KMS-11 (cell line): ENCODE results near the gene AXDND1.

Experiments used
- H2AFZ ChIP-seq: fragments of 200-600 bp; sonication (generic); 2 replicates; pipeline ENCODE4 v1.6.1; 2016; ENCODE audit warnings: antibody characterized with exemption, mixed run types, low read depth
- H3K27ac ChIP-seq: fragments of 200-600 bp; sonication (generic); 2 replicates; pipeline ENCODE4 v1.6.1; 2016; ENCODE audit warnings: mild to moderate bottlenecking, mixed run types
- H3K27me3 ChIP-seq: fragments of 200-600 bp; sonication (generic); 2 replicates; pipeline ENCODE4 v1.6.1; 2017; ENCODE audit warnings: mild to moderate bottlenecking, low read depth, mixed run types, moderate library complexity; ENCODE audit not compliant: insufficient read depth
- H3K36me3 ChIP-seq: fragments of 200-600 bp; sonication (generic); 2 replicates; pipeline ENCODE4 v1.6.1; 2017; ENCODE audit warnings: mild to moderate bottlenecking, mixed run types; ENCODE audit not compliant: insufficient read depth
- H3K4me1 ChIP-seq: fragments of 200-600 bp; sonication (generic); 2 replicates; pipeline ENCODE4 v1.6.1; 2016; ENCODE audit warnings: mild to moderate bottlenecking, low read depth, mixed run types; ENCODE audit not compliant: poor library complexity, severe bottlenecking
- H3K4me2 ChIP-seq: fragments of 200-600 bp; sonication (generic); 2 replicates; pipeline ENCODE4 v1.7.0; 2016; ENCODE audit warnings: mild to moderate bottlenecking, mixed run types
- H3K4me3 ChIP-seq: fragments of 200-600 bp; sonication (generic); IDR thresholded peaks from 2 replicates; pipeline ENCODE4 v1.6.1; 2017; ENCODE audit warnings: low read depth, low read length, mixed read lengths; ENCODE audit not compliant: insufficient read depth
- H3K79me2 ChIP-seq: fragments of 200-600 bp; sonication (generic); 2 replicates; pipeline ENCODE4 v1.6.1; 2016; ENCODE audit warnings: low read depth, mixed run types; ENCODE audit not compliant: insufficient read depth
- H3K9ac ChIP-seq: fragments of 200-600 bp; sonication (generic); 2 replicates; pipeline ENCODE4 v1.6.1; 2016; ENCODE audit warnings: mild to moderate bottlenecking, mixed run types
- H4K20me1 ChIP-seq: fragments of 200-600 bp; sonication (generic); 2 replicates; pipeline ENCODE4 v1.6.1; 2016; ENCODE audit warnings: mild to moderate bottlenecking, mixed run types; ENCODE audit not compliant: insufficient read depth
- CTCF ChIP-seq: fragments of 200-600 bp; sonication (generic); conservative IDR thresholded peaks from 2 replicates; pipeline ENCODE4 v1.6.1; 2017; ENCODE audit warnings: low read depth, mild to moderate bottlenecking, antibody characterized with exemption, low read length, moderate library complexity, mixed read lengths

The AXDND1 gene

GRCh38 chr1:179493323-179493722 lies 127.6 kb downstream of the AXDND1 start:
- H3K79me2 ChIP-seq: no peaks in the 10 kb centered on the region
- no peak overlapping the region for H3K4me3 ChIP-seq
- H3K27ac ChIP-seq: no peak overlapping the region
- H3K4me2 ChIP-seq: no peak overlapping the region
- no peak for TF ChIP-seq CTCF
- H3K9ac ChIP-seq: no peak overlapping the region
- H3K36me3 ChIP-seq: no peaks in the 10 kb centered on the region
- no peaks in the 10 kb centered on the region for H3K4me1 ChIP-seq
- no peak overlapping the region for H2AFZ ChIP-seq
- no peaks in the 10 kb centered on the region for H3K27me3 ChIP-seq
- H4K20me1 ChIP-seq: no peaks in the 10 kb centered on the region

- H4K20me1 ChIP-seq: no peaks in the 10 kb centered on the region
- H3K27ac ChIP-seq: no peak overlapping the region
- no peak overlapping the region for H3K4me3 ChIP-seq
- H2AFZ ChIP-seq: no peak overlapping the region
- TF ChIP-seq CTCF: no peak
- no peaks in the 10 kb centered on the region for H3K36me3 ChIP-seq
- no peaks in the 10 kb centered on the region for H3K79me2 ChIP-seq
- H3K27me3 ChIP-seq: no peaks in the 10 kb centered on the region
- H3K4me1 ChIP-seq: peaks cover 11% of the 10 kb centered on the region
- H3K4me2 ChIP-seq: no peak overlapping the region
- H3K9ac ChIP-seq: no peak overlapping the region
Observed at GRCh38 chr1:179506199-179506598, 140.4 kb downstream of the AXDND1 start.

- no peaks in the 10 kb centered on the region for H3K36me3 ChIP-seq
Observed at GRCh38 chr1:179509384-179509783, 143.6 kb downstream of the AXDND1 start.

GRCh38 chr1:179510038-179510437 lies 144.3 kb downstream of the AXDND1 start:
- H3K4me1 ChIP-seq: peaks cover 11% of the 10 kb centered on the region
- TF ChIP-seq CTCF: no peak
- H3K27ac ChIP-seq: no peak overlapping the region
- no peak overlapping the region for H3K9ac ChIP-seq
- H3K79me2 ChIP-seq: no peaks in the 10 kb centered on the region
- no peaks in the 10 kb centered on the region for H3K27me3 ChIP-seq
- no peak overlapping the region for H3K4me2 ChIP-seq
- no peak overlapping the region for H3K4me3 ChIP-seq
- H2AFZ ChIP-seq: no peak overlapping the region
- no peaks in the 10 kb centered on the region for H4K20me1 ChIP-seq
- H3K36me3 ChIP-seq: no peaks in the 10 kb centered on the region

More at GRCh38 chr1:179509384-179509783, 143.6 kb downstream of the AXDND1 start:
- Histone ChIP-seq H3K4me1 (peaks cover 11% of the 10 kb centered on the region), H3K4me2 (no peak overlapping the region), H2AFZ (no peak overlapping the region), H3K4me3 (no peak overlapping the region), H3K79me2 (no peaks in the 10 kb centered on the region), H3K27ac (no peak overlapping the region), H3K9ac (no peak overlapping the region), H4K20me1 (no peaks in the 10 kb centered on the region), H3K27me3 (no peaks in the 10 kb centered on the region)
- TF ChIP-seq CTCF: no peak
